HG02981 (cell line): ENCODE data around the gene MYOZ3.
A peak's percentile ranks its signal among the peaks of the same experiment; 100 is the strongest.

ENCODE experiments used
- ATAC-seq: cut with Tn5 transposase; IDR thresholded peaks from one replicate; pipeline ENCODE4 v1.9.1; 2021; ENCODE audit warnings: mild to moderate bottlenecking, moderate library complexity; ENCODE audit not compliant: unreplicated experiment

MYOZ3 gene

DNA sequence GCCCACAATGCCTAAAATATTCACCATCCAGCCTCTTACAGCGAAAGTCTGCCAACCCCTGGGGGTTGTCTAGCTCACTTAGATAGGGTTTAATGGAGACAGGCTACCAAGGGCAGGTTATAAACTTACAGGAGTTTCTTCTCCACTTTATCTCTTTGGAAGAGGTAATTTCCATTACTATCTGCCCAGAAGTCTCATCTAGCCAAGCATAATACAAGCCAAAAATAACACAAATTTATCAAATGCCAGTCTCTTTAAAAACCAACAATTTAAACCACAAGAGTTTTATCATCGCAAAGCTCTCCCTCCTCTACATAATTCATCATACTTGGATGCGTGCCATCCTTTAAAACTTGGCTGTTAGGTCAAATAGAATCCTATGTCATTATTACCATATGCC, 33.6 kb downstream of the MYOZ3 start:
- ATAC-seq: no peak

DNA sequence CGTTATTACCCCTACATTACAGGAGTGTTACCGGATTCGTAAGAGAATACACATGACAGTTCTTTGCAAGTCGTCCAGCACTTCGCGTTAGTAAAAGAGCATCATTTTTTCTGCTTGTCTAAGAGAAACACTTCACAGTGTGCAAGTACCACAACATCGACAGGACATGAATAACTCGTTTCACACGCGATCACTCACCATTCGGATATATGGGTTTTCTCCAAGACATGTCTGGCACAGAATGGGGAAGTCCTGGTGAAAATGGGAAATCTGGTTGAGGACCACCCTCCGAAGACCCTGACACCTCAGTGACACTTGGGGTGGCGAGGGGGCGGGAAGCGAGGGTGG, 39.2 kb downstream of the MYOZ3 start:
- no peak for ATAC-seq

DNA sequence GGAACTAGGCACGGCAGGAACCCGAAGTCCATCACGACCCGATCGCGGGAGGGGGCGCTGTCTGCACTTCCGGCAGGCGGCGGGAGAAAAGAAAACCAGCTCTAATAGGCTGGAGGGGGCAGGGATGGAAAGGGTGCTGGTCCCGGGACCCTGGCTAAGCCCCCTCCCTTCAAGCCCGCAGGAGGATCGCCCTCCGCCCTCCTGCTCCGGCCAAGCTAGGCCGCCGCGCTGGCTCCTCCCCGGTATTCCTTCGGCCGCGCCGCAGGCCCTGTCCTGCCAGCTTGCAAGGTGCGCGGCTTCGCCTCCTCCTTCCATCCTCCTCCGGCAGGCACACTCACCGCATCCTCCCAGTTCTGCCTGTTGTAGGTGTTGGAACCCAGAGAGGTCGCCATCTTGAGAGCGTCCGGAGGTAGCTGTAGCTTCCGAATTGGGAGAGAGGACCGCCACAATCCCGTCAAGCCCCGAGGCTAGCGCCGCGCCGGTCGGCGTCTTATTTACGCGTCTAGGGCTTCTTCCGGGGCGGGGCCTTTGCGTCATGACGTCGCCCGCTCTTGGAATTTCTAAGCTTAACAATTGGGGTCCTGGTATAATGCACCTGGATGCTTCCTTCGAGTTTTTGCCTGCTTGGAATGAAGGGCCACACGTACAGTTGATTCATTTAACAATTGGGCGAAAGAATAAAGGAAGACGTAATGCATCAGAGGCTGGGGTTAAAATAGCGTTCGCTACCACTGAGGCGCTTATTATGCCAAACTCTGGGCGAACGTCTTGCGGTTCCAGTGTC, 39.7 kb downstream of the MYOZ3 start, which contains the start of gene RBM22:
Gene RBM22, minus strand, starts transcription at position 469 of the 784 bp plus-strand sequence. Its CDS starts 77 bp downstream, at position 392.
- ATAC-seq: peak; percentile 95

DNA sequence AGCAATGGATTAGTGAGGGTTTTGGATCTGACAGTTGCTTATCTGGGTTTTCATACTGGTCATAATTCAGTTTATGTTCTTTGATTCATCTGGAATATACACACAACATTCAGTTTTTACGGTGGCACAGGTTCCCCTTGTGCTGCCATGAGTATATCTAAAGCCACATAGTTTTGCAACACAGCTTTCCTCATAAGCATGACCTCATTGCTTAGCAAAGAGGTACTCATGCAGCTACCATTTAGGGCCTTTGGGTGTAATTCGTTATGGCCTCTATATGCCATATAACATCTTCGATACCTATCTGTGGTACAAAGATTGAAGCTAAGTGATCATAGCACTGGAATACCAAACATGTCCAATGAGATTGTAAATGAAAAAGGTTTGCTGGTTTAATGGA, 42.7 kb downstream of the MYOZ3 start:
- no peak for ATAC-seq

DNA sequence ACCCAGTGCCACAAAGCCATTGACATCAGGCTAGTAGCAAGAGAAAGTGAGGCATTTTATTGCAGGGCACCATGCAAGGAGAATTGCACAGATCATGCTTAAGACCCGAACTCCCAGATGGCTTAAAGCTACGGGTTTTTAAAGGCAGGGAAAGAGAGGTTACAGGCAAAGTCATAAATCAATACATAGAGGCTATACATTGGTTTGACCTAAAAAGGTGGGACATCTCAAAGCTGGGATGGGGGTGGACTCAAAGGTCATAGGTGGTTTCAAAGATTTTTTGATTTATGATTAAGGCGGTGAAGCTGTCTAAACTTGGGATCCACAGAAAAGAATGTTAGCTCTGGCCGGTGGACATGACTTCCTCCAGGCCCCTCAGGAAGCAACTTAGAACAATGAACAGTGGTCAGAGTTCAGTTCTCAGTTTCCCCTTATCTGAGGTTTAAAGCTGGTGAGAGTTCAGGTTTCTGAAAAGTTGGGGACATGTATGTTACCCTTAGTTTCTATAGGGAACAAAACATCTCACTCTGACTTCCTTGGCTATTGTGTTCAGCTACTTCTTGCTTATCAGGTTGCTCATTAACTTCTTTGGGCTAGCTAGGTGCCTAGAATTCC, 45.8 kb downstream of the MYOZ3 start:
- no peak for ATAC-seq

DNA sequence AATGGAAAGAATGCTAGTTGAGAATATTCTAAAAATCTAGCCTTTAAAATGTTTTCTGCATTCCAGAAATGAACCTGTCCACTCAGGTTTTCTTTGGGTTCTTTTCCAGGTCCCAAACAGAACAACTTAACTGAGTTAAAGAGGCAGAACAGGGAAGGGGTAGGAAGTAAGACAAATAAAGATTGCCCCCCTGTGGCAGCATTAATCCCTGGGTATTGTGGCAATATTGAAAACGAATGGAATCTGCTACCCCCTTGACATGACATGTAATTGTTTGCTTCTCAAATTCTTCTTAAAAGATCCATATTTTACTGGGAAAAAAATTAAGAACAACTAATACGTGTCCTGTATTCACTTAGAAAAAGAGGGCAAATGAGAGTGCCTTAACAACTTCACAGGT, 49.1 kb downstream of the MYOZ3 start:
- ATAC-seq: no peak

DNA sequence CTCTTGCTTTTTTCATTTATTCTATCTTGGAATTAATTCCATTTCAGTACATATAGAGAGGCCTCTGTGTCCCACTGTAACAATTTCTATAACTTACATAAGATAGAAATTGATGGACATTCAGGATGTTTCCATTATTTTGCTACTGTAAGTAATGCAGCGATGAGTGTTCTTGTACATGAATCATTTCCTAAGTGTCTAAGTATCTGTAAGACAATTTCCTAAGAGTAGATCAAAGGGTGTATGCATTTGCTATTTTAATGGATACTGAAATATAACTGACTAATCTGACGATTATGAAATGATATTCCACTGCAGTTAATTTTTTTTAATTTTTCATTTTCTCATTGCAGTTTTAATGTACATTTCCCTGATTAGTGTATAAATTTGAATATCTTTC, 62.8 kb downstream of the MYOZ3 start:
- ATAC-seq: no peak
